ENCODE data around the gene IDH3G. TPM values are rescaled to one million over a fixed set of nuclear protein-coding genes. Genes with fewer than 3 reads are reported as not detected.
A peak's percentile ranks its signal among the peaks of the same experiment; 100 is the strongest.

The IDH3G gene
- total and polyA plus RNA-seq, 10 donors = 32.7 to 92.7 (median 58.1) TPM

- Histone ChIP-seq H3K27ac (no peak overlapping the region), H3K36me3 (peaks cover 0 to 60% (median 4%) of the 10 kb centered on the region in 6 donors), H3K27me3 (replicated peaks in 1 of 7) (peaks cover 0 to 7% (median 0%) of the 10 kb centered on the region in 7 donors), H3K4me3 (no peak overlapping the region), H3K9me3 (no peaks in the 10 kb centered on the region), H3K4me1 (peaks cover 0 to 44% (median 9%) of the 10 kb centered on the region in 6 donors)
- intact Hi-C loops (cut with DNase I; ENCODE audit: low total_unique reads) = no loop called here
- no peak for TF ChIP-seq POLR2A (IDR thresholded peaks at IDR 0.05)
- no peak for TF ChIP-seq CTCF (IDR thresholded peaks at IDR 0.05 in 8 of 11, conservative IDR thresholded peaks at IDR 0.05 in 3 of 11)
- TF ChIP-seq POLR2AphosphoS5 (IDR thresholded peaks at IDR 0.05) = no peak
- 80 to 90% (median 88%) methylated on average over 2 to 16 of the region's 16 CpGs for WGBS, 5 donors
- DNase-seq = peak; percentile 62
Measured at GRCh38 chrX:153740631-153741222, 53.4 kb downstream of the IDH3G start.

- Histone ChIP-seq H3K36me3 (peaks cover 0 to 60% (median 4%) of the 10 kb centered on the region in 6 donors), H3K4me3 (no peak overlapping the region), H3K27me3 (replicated peaks in 1 of 7) (peaks cover 0 to 7% (median 0%) of the 10 kb centered on the region in 7 donors), H3K4me1 (peaks cover 0 to 41% (median 9%) of the 10 kb centered on the region in 6 donors), H3K9me3 (no peaks in the 10 kb centered on the region), H3K27ac (no peak overlapping the region)
- WGBS, 5 donors = 78 to 96% (median 84%) methylated on average over 5 to 29 of the region's 29 CpGs
- TF ChIP-seq POLR2AphosphoS5 (IDR thresholded peaks at IDR 0.05) = peak in 2 of 3 donors; percentile 31 to 53
- no peak for TF ChIP-seq CTCF (IDR thresholded peaks at IDR 0.05 in 8 of 11, conservative IDR thresholded peaks at IDR 0.05 in 3 of 11)
- no peak for TF ChIP-seq POLR2A (IDR thresholded peaks at IDR 0.05)
- DNase-seq = peak; percentile 68
- intact Hi-C loops (cut with DNase I; ENCODE audit: low total_unique reads) = no loop called here
Measured at GRCh38 chrX:153739754-153740486, 54.3 kb downstream of the IDH3G start.

GRCh38 chrX:153738056-153738605 lies 56.0 kb downstream of the IDH3G start:
- peak; percentile 69 for DNase-seq
- Histone ChIP-seq H3K36me3 (peaks cover 0 to 66% (median 4%) of the 10 kb centered on the region in 6 donors), H3K27me3 (replicated peaks in 1 of 7) (no peaks in the 10 kb centered on the region), H3K27ac (no peak overlapping the region), H3K9me3 (no peaks in the 10 kb centered on the region), H3K4me3 (no peak overlapping the region), H3K4me1 (peaks cover 0 to 30% (median 3%) of the 10 kb centered on the region in 6 donors)
- 90 to 98% (median 93%) methylated on average over 8 to 27 of the region's 27 CpGs for WGBS, 5 donors
- TF ChIP-seq POLR2A (IDR thresholded peaks at IDR 0.05) = no peak
- no peak for TF ChIP-seq CTCF (IDR thresholded peaks at IDR 0.05 in 8 of 11, conservative IDR thresholded peaks at IDR 0.05 in 3 of 11)
- no peak for TF ChIP-seq POLR2AphosphoS5 (IDR thresholded peaks at IDR 0.05)
- intact Hi-C loops (cut with DNase I; ENCODE audit: low total_unique reads) = no loop called here

Measured in spleen (tissue), 11 donors.